Neural crest cell (in vitro differentiated cells): Measurements from ENCODE around the gene CC2D2B. TPM values are rescaled to one million over a fixed set of nuclear protein-coding genes. Genes with fewer than 3 reads are reported as not detected.

Experiments
- DNase-seq: peaks from one replicate; pipeline ENCODE4 v3.0.0; 2021; ENCODE audit warnings: low read depth, mixed read lengths, low spot score
- H3K27ac Mint-ChIP-seq: one replicate; pipeline ENCODE4 v1.8.0; 2021; ENCODE audit warnings: mild to moderate bottlenecking, mixed read lengths; ENCODE audit not compliant: unreplicated experiment
- H3K27me3 Mint-ChIP-seq: 2 replicates; pipeline ENCODE4 v1.8.0; 2021; ENCODE audit warnings: low read depth, mild to moderate bottlenecking, mixed read lengths
- H3K36me3 Mint-ChIP-seq: 2 replicates; pipeline ENCODE4 v1.8.0; 2021; ENCODE audit warnings: low read depth, mild to moderate bottlenecking, mixed read lengths
- H3K4me1 Mint-ChIP-seq: 2 replicates; pipeline ENCODE4 v1.8.0; 2021; ENCODE audit warnings: mixed read lengths
- H3K4me3 Mint-ChIP-seq: one replicate; pipeline ENCODE4 v1.8.0; 2021; ENCODE audit warnings: mild to moderate bottlenecking, mixed read lengths
- H3K9me3 Mint-ChIP-seq: 2 replicates; pipeline ENCODE4 v1.8.0; 2021; ENCODE audit warnings: mixed read lengths
- CTCF ChIP-seq: fragments of 200-600 bp; sonication (generic); conservative IDR thresholded peaks from 2 replicates; pipeline ENCODE4 v1.5.0; 2021; ENCODE audit warnings: antibody characterized with exemption, mild to moderate bottlenecking
- microRNA-seq: library from miRNA; unstranded; fragments of <30 nt; microRNA quantifications from one replicate; pipeline ENCODE4, GENCODE V29; 2020
- total RNA-seq: library from RNA; stranded (reverse); gene quantifications from 2 replicates; pipeline ENCODE4 v1.2.1, GENCODE V29; 2021

Gene CC2D2B
- total RNA-seq, 1 donor from 2014 or later = 0.47 TPM

DNA sequence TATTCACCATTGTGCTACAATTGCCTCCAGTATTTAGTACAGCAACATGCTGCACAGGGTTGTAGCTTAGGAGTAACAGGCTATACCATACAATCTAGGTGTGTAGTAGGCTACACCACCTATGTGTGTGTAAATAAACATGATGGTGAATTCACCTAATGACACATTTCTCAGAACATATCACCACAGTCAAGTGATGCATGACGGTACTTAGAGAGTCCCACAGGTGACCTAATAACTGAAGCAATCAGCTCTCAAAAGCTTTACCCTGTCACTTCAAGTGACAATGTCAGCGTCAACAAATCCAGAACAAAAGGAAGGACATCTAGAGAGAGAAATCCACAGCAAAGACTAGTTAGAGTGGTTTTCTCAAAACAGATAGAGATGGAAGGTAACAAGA is 174.4 kb downstream of the CC2D2B start:
- Mint-ChIP-seq H3K9me3 (no peaks in the 10 kb centered on the region), H3K4me1 (no peaks in the 10 kb centered on the region), H3K27ac (no peak overlapping the region), H3K36me3 (no peaks in the 10 kb centered on the region), H3K4me3 (no peak overlapping the region), H3K27me3 (peaks cover 8% of the 10 kb centered on the region)
- DNase-seq = no peak
- TF ChIP-seq CTCF = no peak

Small RNAs within 50 kb of the gene (microRNA-seq; reads per million reads assigned to microRNA genes)
- gene MIR3157 = not detected

Other genes with a start within 250 kb of the CC2D2B start
- gene TCTN3, start 214.0 kb upstream of the CC2D2B start, total RNA-seq = 45.5 and 46.6 TPM in 2 replicates
- gene ENTPD1, start 151.8 kb upstream of the CC2D2B start, total RNA-seq = 0.27 and 0.37 TPM in 2 replicates
- gene CCNJ, start 135.6 kb downstream of the CC2D2B start, total RNA-seq = 61.3 and 62.6 TPM in 2 replicates
- gene ZNF518A, start 222.3 kb downstream of the CC2D2B start, total RNA-seq = 30.5 and 31.2 TPM in 2 replicates